Measurements from ENCODE around the gene CENPL.
A peak's percentile ranks its signal among the peaks of the same experiment; 100 is the strongest.

Gene CENPL

DNA sequence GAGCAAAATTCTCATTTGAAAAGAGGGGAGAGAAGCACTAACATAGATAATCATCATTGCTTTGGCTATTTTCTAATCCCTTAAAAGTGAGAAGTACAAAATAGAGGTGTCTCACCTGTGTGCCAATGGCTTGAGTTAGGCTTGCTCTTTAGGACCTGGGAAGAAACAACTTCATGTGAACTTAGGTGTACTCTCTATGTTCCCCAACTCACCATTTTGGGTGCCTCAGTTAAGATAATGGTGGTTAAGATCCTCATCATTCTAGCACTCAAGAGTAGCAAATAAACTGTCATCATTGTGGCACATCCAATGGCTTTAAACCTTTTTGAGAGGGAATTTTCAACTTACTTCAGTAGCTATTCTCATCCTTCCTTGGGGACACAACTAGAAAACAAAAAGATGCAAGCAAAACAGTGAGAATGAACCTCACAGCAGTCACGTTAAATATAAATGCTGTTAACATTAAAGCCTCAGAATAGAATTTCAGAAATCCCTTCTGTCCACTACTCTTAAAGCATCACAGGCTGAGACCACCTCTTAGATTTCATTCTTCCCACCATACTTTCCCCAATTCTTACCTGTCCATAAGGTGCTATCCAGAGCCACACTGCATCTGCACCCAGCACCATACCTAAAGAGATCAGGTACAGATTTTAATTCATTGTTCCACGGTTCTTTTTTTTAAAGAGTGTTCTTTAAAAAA, 41.9 kb upstream of the CENPL start:
- TF ChIP-seq, protein P1, sequence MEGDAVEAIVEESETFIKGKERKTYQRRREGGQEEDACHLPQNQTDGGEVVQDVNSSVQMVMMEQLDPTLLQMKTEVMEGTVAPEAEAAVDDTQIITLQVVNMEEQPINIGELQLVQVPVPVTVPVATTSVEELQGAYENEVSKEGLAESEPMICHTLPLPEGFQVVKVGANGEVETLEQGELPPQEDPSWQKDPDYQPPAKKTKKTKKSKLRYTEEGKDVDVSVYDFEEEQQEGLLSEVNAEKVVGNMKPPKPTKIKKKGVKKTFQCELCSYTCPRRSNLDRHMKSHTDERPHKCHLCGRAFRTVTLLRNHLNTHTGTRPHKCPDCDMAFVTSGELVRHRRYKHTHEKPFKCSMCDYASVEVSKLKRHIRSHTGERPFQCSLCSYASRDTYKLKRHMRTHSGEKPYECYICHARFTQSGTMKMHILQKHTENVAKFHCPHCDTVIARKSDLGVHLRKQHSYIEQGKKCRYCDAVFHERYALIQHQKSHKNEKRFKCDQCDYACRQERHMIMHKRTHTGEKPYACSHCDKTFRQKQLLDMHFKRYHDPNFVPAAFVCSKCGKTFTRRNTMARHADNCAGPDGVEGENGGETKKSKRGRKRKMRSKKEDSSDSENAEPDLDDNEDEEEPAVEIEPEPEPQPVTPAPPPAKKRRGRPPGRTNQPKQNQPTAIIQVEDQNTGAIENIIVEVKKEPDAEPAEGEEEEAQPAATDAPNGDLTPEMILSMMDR (conservative IDR thresholded peaks at IDR 0.05; ENCODE audit: low read depth, low read length) = no peak
- no peaks in the 10 kb centered on the region for H3K27me3 ChIP-seq (ENCODE audit: insufficient read depth, low read depth)
- H3K4me2 ChIP-seq = peak overlapping the region; percentile 100
- peak overlapping the region; percentile 91 for H3K9ac ChIP-seq
- no peak overlapping the region for H2AFZ ChIP-seq (ENCODE audit: low read depth)
- H3K27ac ChIP-seq = peak overlapping the region; percentile 83
- H3K79me2 ChIP-seq (ENCODE audit: insufficient read depth, low read depth) = peaks cover 40% of the 10 kb centered on the region
- peaks cover 57% of the 10 kb centered on the region for H3K4me1 ChIP-seq (ENCODE audit: low read depth, poor library complexity, severe bottlenecking)
- peak overlapping the region; percentile 81 for H3K4me3 ChIP-seq (IDR thresholded peaks at IDR 0.05; ENCODE audit: insufficient read depth, low read depth, low read length)
- peaks cover 45% of the 10 kb centered on the region for H4K20me1 ChIP-seq (ENCODE audit: insufficient read depth)
- H3K36me3 ChIP-seq (ENCODE audit: insufficient read depth) = peaks cover 41% of the 10 kb centered on the region

DNA sequence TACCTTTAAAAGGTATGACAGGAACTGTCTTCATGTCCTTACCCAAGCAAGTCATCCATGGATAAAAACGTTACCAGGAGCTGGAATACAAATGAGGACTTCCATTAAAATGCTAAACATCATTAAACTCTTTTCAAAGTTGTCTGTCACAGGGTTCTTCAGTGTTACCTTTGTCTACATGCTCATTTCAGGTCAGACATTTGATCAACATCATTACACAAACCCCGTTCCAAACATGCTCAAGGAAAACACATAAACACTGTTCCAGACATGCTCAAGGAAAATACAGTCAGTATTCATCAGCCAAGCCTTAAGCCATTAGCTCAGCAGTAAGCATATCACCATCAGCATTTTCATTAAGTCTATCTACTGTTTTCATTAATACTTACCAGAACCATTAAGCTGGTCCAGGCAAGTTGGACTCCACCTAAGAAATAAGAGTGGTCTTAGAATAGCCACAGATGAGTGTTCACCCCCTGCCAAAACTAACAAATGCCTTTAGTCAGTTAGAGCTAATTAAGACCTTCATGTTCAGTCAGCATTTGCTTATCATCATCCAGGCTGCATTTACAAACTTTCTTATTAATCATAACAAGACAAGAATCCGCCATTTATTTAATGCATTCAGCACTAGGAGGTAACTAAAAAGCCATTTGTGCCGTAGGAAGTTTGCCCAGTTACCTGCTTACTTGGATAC, 40.9 kb upstream of the CENPL start:
- peak overlapping the region; percentile 83 for H3K27ac ChIP-seq
- TF ChIP-seq, protein P1 (conservative IDR thresholded peaks at IDR 0.05; ENCODE audit: low read depth, low read length) = no peak
- peaks cover 41% of the 10 kb centered on the region for H3K36me3 ChIP-seq (ENCODE audit: insufficient read depth)
- peaks cover 45% of the 10 kb centered on the region for H4K20me1 ChIP-seq (ENCODE audit: insufficient read depth)
- peaks cover 40% of the 10 kb centered on the region for H3K79me2 ChIP-seq (ENCODE audit: insufficient read depth, low read depth)
- no peaks in the 10 kb centered on the region for H3K27me3 ChIP-seq (ENCODE audit: insufficient read depth, low read depth)
- peak overlapping the region; percentile 91; the same call in 1 of the 2 replicates for H3K9ac ChIP-seq
- H3K4me2 ChIP-seq = peak overlapping the region; percentile 100
- peaks cover 57% of the 10 kb centered on the region for H3K4me1 ChIP-seq (ENCODE audit: low read depth, poor library complexity, severe bottlenecking)
- H3K4me3 ChIP-seq (IDR thresholded peaks at IDR 0.05; ENCODE audit: insufficient read depth, low read depth, low read length) = peak overlapping the region; percentile 81
- no peak overlapping the region for H2AFZ ChIP-seq (ENCODE audit: low read depth)

DNA sequence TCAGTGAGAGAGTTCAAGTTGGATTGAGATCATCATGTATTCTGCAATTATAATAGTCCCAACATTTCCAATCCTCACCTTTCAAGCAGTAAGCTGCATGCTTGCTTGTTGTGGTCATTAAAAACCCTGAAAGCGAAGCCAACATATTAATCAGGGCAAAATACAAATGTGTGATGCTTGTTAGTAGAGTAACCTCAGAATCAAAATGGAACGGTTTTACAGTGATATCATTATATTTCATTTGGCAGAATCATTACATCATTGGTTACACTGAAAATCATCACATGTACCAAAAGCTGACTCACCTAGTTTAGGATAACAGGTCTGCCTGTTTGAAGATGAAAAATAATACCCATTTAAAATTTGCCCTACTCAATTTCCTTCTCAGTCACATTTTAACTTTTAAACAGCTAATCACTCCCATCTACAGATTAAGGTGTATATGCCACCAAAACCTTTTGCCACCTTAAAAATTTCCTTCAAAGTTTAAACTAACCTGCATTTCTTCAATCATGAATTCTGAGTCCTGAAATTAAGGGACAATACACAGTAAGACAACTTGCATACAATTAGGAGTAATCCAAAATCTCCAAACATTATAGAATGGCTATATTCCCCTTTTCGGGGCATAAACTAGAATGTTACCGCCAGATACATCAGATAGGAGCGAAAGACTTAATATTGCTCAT, 39.6 kb upstream of the CENPL start:
- no peak overlapping the region; the same call in 1 of the 2 replicates for H3K9ac ChIP-seq
- H3K79me2 ChIP-seq (ENCODE audit: insufficient read depth, low read depth) = peaks cover 40% of the 10 kb centered on the region
- no peak overlapping the region for H2AFZ ChIP-seq (ENCODE audit: low read depth)
- peak overlapping the region; percentile 83; the same call in 1 of the 2 replicates for H3K27ac ChIP-seq
- H3K4me2 ChIP-seq = peak overlapping the region; percentile 100
- no peaks in the 10 kb centered on the region for H3K27me3 ChIP-seq (ENCODE audit: insufficient read depth, low read depth)
- TF ChIP-seq, protein P1 (conservative IDR thresholded peaks at IDR 0.05; ENCODE audit: low read depth, low read length) = no peak
- H3K4me3 ChIP-seq (IDR thresholded peaks at IDR 0.05; ENCODE audit: insufficient read depth, low read depth, low read length) = no peak overlapping the region
- H3K4me1 ChIP-seq (ENCODE audit: low read depth, poor library complexity, severe bottlenecking) = peaks cover 46% of the 10 kb centered on the region
- peaks cover 45% of the 10 kb centered on the region for H4K20me1 ChIP-seq (ENCODE audit: insufficient read depth)
- peaks cover 41% of the 10 kb centered on the region for H3K36me3 ChIP-seq (ENCODE audit: insufficient read depth)

DNA sequence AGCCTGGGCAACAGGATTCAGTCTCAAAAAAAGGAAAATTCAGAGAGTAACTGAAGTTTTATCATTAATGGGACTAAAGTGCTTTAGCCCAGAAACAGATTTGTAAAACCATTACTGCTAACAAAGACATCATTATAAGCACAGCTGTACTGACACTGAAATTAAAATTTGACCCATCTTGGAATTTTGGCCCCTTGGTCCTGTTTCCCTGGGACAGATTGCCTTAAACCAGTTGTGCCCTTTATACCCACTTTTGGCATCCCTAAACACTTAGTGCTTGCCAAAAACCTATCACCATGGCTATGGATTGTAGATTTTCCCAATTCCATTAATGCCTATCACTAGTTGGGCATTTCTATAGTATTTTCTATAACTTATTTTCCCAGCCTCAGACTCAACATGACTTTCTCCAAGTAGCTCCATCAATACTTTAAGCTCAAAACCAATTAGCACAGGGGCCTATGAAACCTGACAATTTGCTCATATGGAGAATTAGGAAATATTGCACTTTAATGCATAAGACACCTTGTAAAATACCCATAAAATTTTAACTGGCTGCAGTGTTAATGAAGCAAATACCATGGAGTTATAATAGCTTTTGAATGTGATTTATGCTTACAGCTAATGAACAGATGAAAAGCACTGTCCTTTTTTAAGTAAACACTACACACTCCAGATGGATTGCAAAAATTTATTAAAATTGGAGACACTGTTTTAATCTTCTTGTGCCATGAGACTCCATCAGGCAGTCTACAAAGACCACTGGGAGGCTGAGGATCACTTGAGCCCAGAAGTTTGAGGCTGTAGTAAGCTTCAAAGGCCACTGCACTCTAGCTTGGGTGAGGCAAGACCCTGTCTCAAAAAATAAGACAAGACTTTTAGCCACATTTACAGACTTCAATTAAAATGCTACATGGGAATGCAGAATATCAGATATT, 38.8 kb upstream of the CENPL start:
- Histone ChIP-seq H3K4me1 (ENCODE audit: low read depth, poor library complexity, severe bottlenecking) (peaks cover 39% of the 10 kb centered on the region), H3K27me3 (ENCODE audit: insufficient read depth, low read depth) (no peaks in the 10 kb centered on the region), H3K4me3 (IDR thresholded peaks at IDR 0.05; ENCODE audit: insufficient read depth, low read depth, low read length) (no peak overlapping the region), H3K36me3 (ENCODE audit: insufficient read depth) (peaks cover 44% of the 10 kb centered on the region), H3K79me2 (ENCODE audit: insufficient read depth, low read depth) (peaks cover 40% of the 10 kb centered on the region), H2AFZ (ENCODE audit: low read depth) (no peak overlapping the region), H3K27ac (peak overlapping the region; percentile 83; the same call in 1 of the 2 replicates), H4K20me1 (ENCODE audit: insufficient read depth) (peaks cover 45% of the 10 kb centered on the region), H3K4me2 (peak overlapping the region; percentile 100), H3K9ac (no peak overlapping the region; the same call in 1 of the 2 replicates)
- TF ChIP-seq, protein P1 (conservative IDR thresholded peaks at IDR 0.05; ENCODE audit: low read depth, low read length) = no peak
